ENCODE measurements around the gene ADAMTSL3. TPM values are rescaled to one million over a fixed set of nuclear protein-coding genes. Genes with fewer than 3 reads are reported as not detected.

The ADAMTSL3 gene
- total and polyA plus RNA-seq, 2 of the 4 experiments (the other 2 are of a cell fraction) = under 0.01 to 0.02 TPM

- no peak overlapping the region for H4K8ac ChIP-seq (ENCODE audit: low read depth in 2 of 2, low read length in 2 of 2)
- H3K4ac ChIP-seq (ENCODE audit: low read depth, low read length) = no peak overlapping the region
- no peak overlapping the region for H2BK15ac ChIP-seq (ENCODE audit: low read depth, low read length)
- H2BK5ac ChIP-seq (ENCODE audit: low read depth, low read length, poor library complexity, severe bottlenecking) = no peak overlapping the region
- H3K27me3 ChIP-seq (ENCODE audit: control insufficient read depth, insufficient read depth, low read length) = no peaks in the 10 kb centered on the region
- ATAC-seq (ENCODE audit: low read depth) = no peak
- H2BK120ac ChIP-seq (ENCODE audit: low read depth, low read length) = no peak overlapping the region
- dilution Hi-C loops (cut with HindIII; ENCODE audit: low sequenced_read_pairs, unreplicated experiment) = no loop called here
- no peak overlapping the region for H2AK5ac ChIP-seq (ENCODE audit: low read depth, low read length)
- no peak overlapping the region for H3K23ac ChIP-seq (ENCODE audit: low read depth, low read length)
- no TSS peak for BruUV-seq (replicated peaks)
- ChIA-PET POLR2A (ENCODE audit: unreplicated experiment) (no interaction called here), CTCF (no interaction called here)
- no peaks in the 10 kb centered on the region for H3K4me1 ChIP-seq (ENCODE audit: control insufficient read depth, insufficient read depth, low read length)
- no peak overlapping the region for H3K56ac ChIP-seq (ENCODE audit: extremely low read depth, insufficient read depth, low read length)
- H3K4me3 ChIP-seq (ENCODE audit: insufficient read depth, low read depth, low read length) = no peak overlapping the region
- in situ Hi-C loops (cut with MboI; ENCODE audit: low sequenced_read_pairs) = no loop called here
- no peak overlapping the region for H4K91ac ChIP-seq (ENCODE audit: insufficient read depth, low read depth, low read length)
- no peak for DNase-seq
- H3K4me2 ChIP-seq (ENCODE audit: low read depth, low read length) = no peak overlapping the region
- H3K14ac ChIP-seq (replicated peaks; ENCODE audit: low read depth, low read length) = no peak overlapping the region
- intact Hi-C loops (cut with micrococcal nuclease) = no loop called here
- WGBS, 2 experiments (ENCODE audit: extremely low coverage in 2 of 2, insufficient read length in 1 of 2) = no CpG with 5 or more reads among the region's 2 CpGs
- no peaks in the 10 kb centered on the region; the same call in 1 of the 2 replicates for H3K9me3 ChIP-seq (ENCODE audit: control insufficient read depth, insufficient read depth, low read length)
- no peak overlapping the region for H2AFZ ChIP-seq (replicated peaks; ENCODE audit: low read length, poor library complexity)
- H3K9me1 ChIP-seq (ENCODE audit: insufficient read depth, low read length) = no peaks in the 10 kb centered on the region
- H3K36me3 ChIP-seq (ENCODE audit: control insufficient read depth, insufficient read depth, low read length) = no peaks in the 10 kb centered on the region
- no peak overlapping the region for H4K5ac ChIP-seq (ENCODE audit: low read depth, low read length)
- H3K79me1 ChIP-seq (ENCODE audit: low read depth in 1 of 2, low read length in 2 of 2) = no peaks in the 10 kb centered on the region
- H3K18ac ChIP-seq (ENCODE audit: low read depth, low read length) = no peak overlapping the region
- no peaks in the 10 kb centered on the region for H4K20me1 ChIP-seq (ENCODE audit: insufficient read depth, low read length)
- no peak overlapping the region for H2AK9ac ChIP-seq (replicated peaks; ENCODE audit: low read depth, low read length, poor library complexity)
- no peak overlapping the region for H2BK20ac ChIP-seq (ENCODE audit: low read depth, low read length)
- no peak overlapping the region for H3K9ac ChIP-seq (ENCODE audit: low read depth, low read length)
- TF ChIP-seq RCOR1 (IDR thresholded peaks at IDR 0.05; ENCODE audit: insufficient replicate concordance, low read length) (no peak), SMC3 (IDR thresholded peaks at IDR 0.05; ENCODE audit: low read depth, low read length) (no peak), CHD1 (IDR thresholded peaks at IDR 0.05; ENCODE audit: low read depth, low read length) (no peak), CEBPB (IDR thresholded peaks at IDR 0.05; ENCODE audit: low read depth, low read length) (no peak), MAZ (IDR thresholded peaks at IDR 0.05; ENCODE audit: borderline replicate concordance, low read depth, low read length) (no peak), MXI1 (IDR thresholded peaks at IDR 0.05; ENCODE audit: borderline replicate concordance, low read depth, low read length) (no peak), MAFK (IDR thresholded peaks at IDR 0.05; ENCODE audit: low read depth, low read length) (no peak), FOS (IDR thresholded peaks at IDR 0.05; ENCODE audit: low read depth, low read length) (no peak), ELK1 (IDR thresholded peaks at IDR 0.05; ENCODE audit: borderline replicate concordance, low read depth, low read length) (no peak), BHLHE40 (IDR thresholded peaks at IDR 0.05; ENCODE audit: low read depth, low read length) (no peak), NFE2L2 (IDR thresholded peaks at IDR 0.05; ENCODE audit: low read depth, low read length) (no peak), POLR2A (IDR thresholded peaks at IDR 0.05; ENCODE audit: low read depth, low read length) (no peak), RFX5 (IDR thresholded peaks at IDR 0.05; ENCODE audit: low read depth, low read length) (no peak), CTCF (conservative IDR thresholded peaks at IDR 0.05; ENCODE audit: low read depth, low read length) (no peak), RAD21 (IDR thresholded peaks at IDR 0.05; ENCODE audit: low read length) (no peak), USF2 (IDR thresholded peaks at IDR 0.05; ENCODE audit: low read depth, low read length) (no peak)
- no peak overlapping the region for H3K27ac ChIP-seq (ENCODE audit: insufficient read depth, low read length)
Observed at GRCh38 chr15:83631534-83631933, 22.4 kb upstream of the ADAMTSL3 start.
